ENCODE measurements around the gene SUZ12. TPM values are rescaled to one million over a fixed set of nuclear protein-coding genes. Genes with fewer than 3 reads are reported as not detected.
"Not testable (repeated sequence)": the region's sequence is repeated elsewhere in the genome, so short reads cannot be mapped to it uniquely, and the experiment has no call there.

The SUZ12 gene
- total RNA-seq, 2 donors from 2014 or later, result 28.3 to 29.3 TPM

DNA sequence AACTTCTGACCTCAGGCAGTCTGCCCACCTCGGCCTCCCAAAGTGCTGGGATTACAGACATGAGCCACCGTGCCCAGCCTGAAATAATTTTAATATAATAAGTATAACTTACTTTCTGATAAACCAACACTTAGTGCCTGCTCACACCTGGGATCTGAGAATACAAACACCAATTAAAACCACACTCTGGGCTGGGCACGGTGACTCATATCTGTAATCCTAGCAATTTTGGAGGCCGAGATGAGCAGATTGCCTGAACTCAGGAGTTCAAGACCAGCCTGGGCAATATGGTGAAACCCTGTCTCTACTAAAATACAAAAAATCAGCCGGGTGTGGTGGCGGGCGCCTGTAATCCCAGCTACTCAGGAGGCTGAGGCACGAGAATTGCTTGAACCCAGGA is 55.0 kb downstream of the SUZ12 start:
- H3K4me1 Mint-ChIP-seq; DNase-seq; ATAC-seq; H3K9me3 ChIP-seq (ENCODE audit: control insufficient read depth, low read length, poor library complexity, severe bottlenecking); H3K36me3 Mint-ChIP-seq (ENCODE audit: low read depth); H3K27me3 Mint-ChIP-seq; H3K27ac Mint-ChIP-seq; H3K4me3 Mint-ChIP-seq: not testable (repeated sequence)

DNA sequence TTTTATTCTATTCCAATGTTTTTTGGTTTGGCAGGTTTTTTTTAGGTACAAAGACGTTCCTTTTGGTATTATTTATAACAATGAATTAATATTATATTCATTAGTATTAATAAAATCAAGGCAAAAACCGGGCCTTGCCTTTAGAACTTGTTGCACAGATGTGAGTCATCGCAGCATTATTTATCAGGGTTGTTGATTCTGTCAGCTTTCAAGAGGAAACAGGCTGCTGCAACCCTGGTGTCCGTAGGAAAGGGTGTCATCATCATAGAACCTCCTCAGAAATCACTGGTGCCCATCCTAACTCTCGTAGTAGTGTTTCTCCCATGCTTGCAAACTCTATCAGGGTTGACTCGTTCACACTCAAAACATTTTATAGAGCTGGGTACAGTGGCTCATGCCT is 60.2 kb downstream of the SUZ12 start:
- no peaks in the 10 kb centered on the region for H3K9me3 ChIP-seq (ENCODE audit: control insufficient read depth, low read length, poor library complexity, severe bottlenecking)
- Mint-ChIP-seq H3K4me1 (no peaks in the 10 kb centered on the region), H3K4me3 (no peak overlapping the region), H3K27me3 (no peaks in the 10 kb centered on the region), H3K36me3 (ENCODE audit: low read depth) (no peaks in the 10 kb centered on the region), H3K27ac (no peak overlapping the region)
- no peak for ATAC-seq
- no peak for DNase-seq

DNA sequence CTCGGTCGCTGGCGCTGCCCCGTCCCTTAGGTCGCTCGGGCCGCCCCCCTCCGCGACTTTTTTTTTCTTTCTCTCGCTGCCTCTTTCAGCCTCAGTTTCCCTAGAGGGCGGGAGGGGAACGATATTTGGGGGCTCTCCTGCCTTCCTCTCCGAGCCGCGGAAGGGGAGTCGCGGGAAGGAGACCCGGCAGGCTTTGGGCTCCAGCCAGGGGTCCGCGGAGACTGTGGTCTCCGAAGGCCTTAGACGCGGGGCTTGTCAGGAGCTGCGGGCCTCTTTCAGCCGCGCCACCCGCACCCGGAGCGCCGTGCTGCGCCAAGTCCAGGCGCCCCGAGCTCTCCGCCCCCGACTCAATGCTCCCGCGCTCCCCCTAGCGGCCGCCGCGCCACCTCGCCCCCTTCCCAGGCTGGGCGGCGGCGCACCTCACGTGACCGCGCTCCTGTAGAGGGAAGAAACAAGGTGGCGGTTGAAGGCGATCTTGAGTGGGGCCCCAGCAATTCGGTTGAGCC is 70.2 kb downstream of the SUZ12 start, which contains the start of gene LRRC37B:
TSS of gene LRRC37B (plus strand) at position 427 of the 506 bp plus-strand sequence. CDS start 14,010 bp downstream, outside the sequence.
- Mint-ChIP-seq H3K36me3 (ENCODE audit: low read depth) (peaks cover 4% of the 10 kb centered on the region), H3K27ac (peak within 1 kb of the TSS; percentile 98), H3K4me1 (peaks cover 25% of the 10 kb centered on the region), H3K4me3 (peak within 1 kb of the TSS; percentile 97), H3K27me3 (no peaks in the 10 kb centered on the region)
- H3K9me3 ChIP-seq (ENCODE audit: control insufficient read depth, low read length, poor library complexity, severe bottlenecking), result no peaks in the 10 kb centered on the region
- ATAC-seq (peak; percentile 90), DNase-seq (peak; percentile 82 to 93 (median 85))

DNA sequence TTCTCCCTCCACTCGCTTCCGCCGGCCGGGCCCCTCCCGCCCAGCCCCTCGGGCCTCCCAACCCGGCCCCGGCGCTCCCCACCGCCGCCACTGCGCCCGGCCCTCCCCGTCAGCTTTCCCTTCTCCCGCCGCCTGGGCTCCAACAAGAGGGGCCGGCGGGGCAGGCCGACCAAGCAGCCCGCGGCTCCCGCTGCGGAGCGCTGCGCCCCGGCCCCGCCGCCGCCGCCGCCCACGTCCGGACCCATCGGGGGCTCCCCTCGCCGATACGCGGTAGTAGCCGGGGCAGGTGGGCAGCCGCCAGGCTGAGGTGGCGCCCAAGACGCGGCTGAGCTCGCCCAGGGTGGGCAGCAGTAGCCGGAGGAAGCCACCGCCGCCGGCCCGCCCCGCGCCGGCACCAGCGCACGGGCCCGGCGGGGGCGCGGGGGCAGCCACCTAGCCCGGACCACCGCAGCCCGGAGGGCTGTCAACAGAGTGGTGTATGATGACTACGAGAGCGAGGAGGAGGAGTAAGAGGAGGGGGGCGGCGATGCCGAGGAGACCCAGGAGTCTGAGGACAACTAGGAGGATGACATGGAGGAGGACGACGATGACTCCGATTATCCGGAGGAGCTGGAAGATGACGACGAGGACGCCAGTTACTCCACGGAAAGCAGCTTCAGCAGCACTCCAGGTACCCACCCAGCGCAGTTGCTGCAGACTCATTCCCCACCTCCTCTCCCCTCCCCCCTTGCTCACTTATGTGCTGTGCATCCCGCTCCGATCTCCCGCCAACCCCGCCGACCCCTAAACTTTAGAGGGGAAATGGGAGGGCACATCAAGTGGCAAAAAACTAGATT is 70.9 kb downstream of the SUZ12 start:
- Mint-ChIP-seq H3K4me3 (peak overlapping the region; percentile 97), H3K4me1 (peaks cover 31% of the 10 kb centered on the region), H3K27ac (peak overlapping the region; percentile 98), H3K27me3 (no peaks in the 10 kb centered on the region), H3K36me3 (ENCODE audit: low read depth) (peaks cover 4% of the 10 kb centered on the region)
- ATAC-seq (peak; percentile 39), DNase-seq (peak in 2 of 3 donors; percentile 25 to 26)
- no peaks in the 10 kb centered on the region for H3K9me3 ChIP-seq (ENCODE audit: control insufficient read depth, low read length, poor library complexity, severe bottlenecking)

DNA sequence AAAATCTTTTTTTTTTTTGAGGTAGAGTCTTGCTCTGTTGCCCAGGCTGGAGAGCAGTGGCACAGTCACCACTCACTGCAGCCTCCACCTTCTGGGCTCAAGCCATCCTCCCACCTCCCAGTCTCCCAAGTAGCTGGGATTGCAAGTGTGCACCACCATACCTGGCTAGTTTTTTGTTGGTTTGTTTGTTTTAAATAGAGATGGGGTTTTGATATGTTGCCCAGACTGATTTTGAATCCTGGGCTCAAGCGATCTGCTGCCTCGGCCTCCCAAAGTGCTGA is 72.4 kb downstream of the SUZ12 start:
- Mint-ChIP-seq H3K4me1 (peaks cover 41% of the 10 kb centered on the region), H3K36me3 (ENCODE audit: low read depth) (peaks cover 4% of the 10 kb centered on the region), H3K27me3 (no peaks in the 10 kb centered on the region), H3K4me3 (peak overlapping the region; percentile 97), H3K27ac (peak overlapping the region; percentile 98)
- H3K9me3 ChIP-seq (ENCODE audit: control insufficient read depth, low read length, poor library complexity, severe bottlenecking), result no peaks in the 10 kb centered on the region
- ATAC-seq (no peak), DNase-seq (no peak)

DNA sequence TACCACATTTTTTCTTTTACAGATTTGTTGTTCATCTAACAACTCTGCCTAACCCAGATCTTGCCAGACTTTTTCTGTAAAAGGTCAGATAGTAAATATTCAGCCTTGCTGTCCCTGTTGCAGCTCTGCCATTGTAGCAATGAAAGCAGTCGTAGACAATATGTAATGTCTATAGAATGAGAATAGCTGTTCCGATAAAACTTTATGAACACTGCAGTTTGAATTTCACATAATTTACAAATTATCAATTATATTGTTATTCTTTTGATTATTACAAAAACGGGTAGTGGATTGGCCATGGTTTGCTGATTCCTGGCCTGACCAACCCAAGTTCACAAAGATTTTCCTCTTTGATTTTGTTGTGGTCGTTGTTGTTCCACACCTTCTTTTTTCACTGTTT is 73.3 kb downstream of the SUZ12 start:
- peak overlapping the region; percentile 98 for H3K27ac Mint-ChIP-seq
- no peak for ATAC-seq
- DNase-seq, result no peak
- H3K4me3 Mint-ChIP-seq, result peak overlapping the region; percentile 97
- no peaks in the 10 kb centered on the region for H3K27me3 Mint-ChIP-seq
- peaks cover 44% of the 10 kb centered on the region for H3K4me1 Mint-ChIP-seq
- peaks cover 4% of the 10 kb centered on the region for H3K36me3 Mint-ChIP-seq (ENCODE audit: low read depth)
- no peaks in the 10 kb centered on the region for H3K9me3 ChIP-seq (ENCODE audit: control insufficient read depth, low read length, poor library complexity, severe bottlenecking)

DNA sequence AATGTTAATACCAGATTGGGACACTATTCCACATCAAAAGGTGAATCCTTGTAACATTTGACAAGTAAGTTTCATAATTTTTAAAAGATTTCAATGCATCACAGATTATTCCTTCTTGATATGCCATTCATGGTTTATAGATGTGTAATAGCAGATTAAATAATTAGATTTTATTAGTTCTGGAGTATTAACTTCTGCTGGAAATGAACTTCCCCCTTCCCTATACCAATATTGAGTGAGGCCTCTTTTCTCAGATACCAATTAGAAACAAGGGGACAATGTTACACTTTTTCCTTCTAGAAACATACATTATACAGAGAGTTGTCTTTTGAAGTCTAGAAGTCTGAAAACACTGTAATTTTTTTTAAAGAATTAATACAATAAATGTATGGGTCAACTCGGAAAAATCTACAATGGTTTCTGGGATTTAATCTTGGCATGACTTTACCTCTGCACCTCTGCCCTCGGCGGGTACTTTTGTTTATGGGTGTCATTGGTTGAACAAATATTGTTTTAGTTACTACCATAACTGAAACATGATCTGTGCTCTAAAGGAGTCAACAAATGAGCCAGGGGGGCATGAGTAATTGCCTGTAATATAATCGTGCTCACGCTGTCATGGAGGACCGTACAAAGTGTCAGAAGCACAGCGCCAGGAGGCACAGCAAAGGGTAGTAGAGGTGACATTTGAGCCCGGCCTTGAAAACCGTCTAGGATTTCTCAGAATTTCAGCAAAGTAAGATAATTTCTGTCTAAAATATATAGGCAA is 78.6 kb downstream of the SUZ12 start:
- Mint-ChIP-seq H3K4me1 (peaks cover 47% of the 10 kb centered on the region), H3K27ac (no peak overlapping the region), H3K27me3 (no peaks in the 10 kb centered on the region), H3K4me3 (no peak overlapping the region), H3K36me3 (ENCODE audit: low read depth) (peaks cover 5% of the 10 kb centered on the region)
- DNase-seq, result no peak
- no peak for ATAC-seq
- no peaks in the 10 kb centered on the region for H3K9me3 ChIP-seq (ENCODE audit: control insufficient read depth, low read length, poor library complexity, severe bottlenecking)

DNA sequence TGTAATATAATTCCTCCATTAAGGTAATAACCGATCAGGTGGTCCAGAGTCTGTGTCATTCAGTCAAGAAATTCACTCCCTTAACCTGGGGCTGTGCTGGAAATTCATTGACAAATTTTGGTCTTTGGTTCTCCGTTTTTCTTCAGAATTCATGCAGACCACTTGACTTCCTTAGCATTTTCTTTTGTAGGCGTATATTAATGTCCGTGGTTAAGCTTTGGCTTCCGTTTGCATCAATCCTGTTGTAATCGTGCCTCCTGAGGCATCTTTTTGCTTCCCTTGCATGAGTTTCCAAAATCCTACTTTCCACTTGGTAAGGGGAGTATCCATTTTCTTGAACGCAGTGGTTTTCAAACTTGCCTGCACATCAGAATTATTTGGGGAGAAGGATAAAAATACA is 79.4 kb downstream of the SUZ12 start:
- peaks cover 43% of the 10 kb centered on the region for H3K4me1 Mint-ChIP-seq
- no peak for ATAC-seq
- peaks cover 3% of the 10 kb centered on the region for H3K36me3 Mint-ChIP-seq (ENCODE audit: low read depth)
- no peak overlapping the region for H3K4me3 Mint-ChIP-seq
- DNase-seq, result no peak
- peak overlapping the region; percentile 8 for H3K27ac Mint-ChIP-seq
- H3K9me3 ChIP-seq (ENCODE audit: control insufficient read depth, low read length, poor library complexity, severe bottlenecking), result no peaks in the 10 kb centered on the region
- H3K27me3 Mint-ChIP-seq, result no peaks in the 10 kb centered on the region

DNA sequence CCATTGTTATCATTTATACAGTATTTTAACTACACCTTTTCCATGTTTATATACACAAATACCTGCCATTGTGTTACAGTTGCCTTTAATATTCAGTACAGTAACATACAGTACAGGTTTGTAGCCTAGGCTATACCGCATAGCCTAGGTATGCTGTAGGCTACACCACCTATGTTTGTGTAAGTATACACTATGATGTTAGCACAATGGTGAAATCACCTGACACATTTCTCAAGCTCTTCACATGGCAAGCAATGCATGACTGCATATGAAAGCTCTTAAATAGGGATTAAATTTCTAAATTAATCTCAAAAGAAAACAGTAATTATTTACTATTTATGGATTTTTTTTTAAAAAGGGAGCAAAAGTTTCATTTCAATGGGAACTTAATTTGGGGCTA is 82.4 kb downstream of the SUZ12 start:
- no peak for ATAC-seq
- peak overlapping the region; percentile 11 for H3K27ac Mint-ChIP-seq
- no peak overlapping the region for H3K4me3 Mint-ChIP-seq
- peaks cover 25% of the 10 kb centered on the region for H3K4me1 Mint-ChIP-seq
- H3K27me3 Mint-ChIP-seq, result no peaks in the 10 kb centered on the region
- peaks cover 7% of the 10 kb centered on the region for H3K36me3 Mint-ChIP-seq (ENCODE audit: low read depth)
- H3K9me3 ChIP-seq (ENCODE audit: control insufficient read depth, low read length, poor library complexity, severe bottlenecking), result no peaks in the 10 kb centered on the region
- no peak for DNase-seq

DNA sequence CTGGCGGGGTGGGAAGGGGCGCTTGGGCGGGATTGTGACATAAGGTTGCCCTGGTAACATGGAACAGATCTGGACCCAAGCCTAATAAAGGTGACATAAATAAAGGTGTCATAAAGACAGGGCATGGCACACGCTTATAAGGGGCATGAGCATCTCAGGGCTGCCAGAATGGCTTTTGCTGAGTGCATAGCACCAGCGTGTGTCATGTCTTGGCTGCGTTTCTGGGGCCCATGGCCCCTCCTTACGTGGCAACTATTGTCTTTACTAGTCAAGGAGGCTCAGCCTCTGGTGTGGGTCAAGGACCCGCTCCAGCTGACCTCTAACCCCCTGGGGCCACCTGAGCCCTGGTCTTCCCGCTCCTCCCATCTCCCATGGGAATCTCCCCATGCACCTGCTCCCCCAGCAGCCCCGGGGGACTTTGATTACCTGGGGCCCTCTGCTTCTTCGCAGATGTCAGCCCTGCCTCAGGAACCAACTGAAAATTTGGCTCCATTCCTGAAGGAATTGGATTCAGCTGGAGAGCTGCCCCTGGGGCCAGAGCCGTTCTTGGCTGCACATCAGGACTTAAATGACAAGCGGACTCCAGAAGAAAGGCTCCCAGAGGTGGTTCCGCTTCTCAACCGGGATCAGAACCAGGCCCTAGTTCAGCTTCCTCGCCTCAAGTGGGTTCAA is 84.3 kb downstream of the SUZ12 start:
- DNase-seq (no peak), ATAC-seq (no peak)
- no peaks in the 10 kb centered on the region for H3K27me3 Mint-ChIP-seq
- no peak overlapping the region for H3K4me3 Mint-ChIP-seq
- H3K4me1 Mint-ChIP-seq, result peaks cover 20% of the 10 kb centered on the region
- H3K9me3 ChIP-seq (ENCODE audit: control insufficient read depth, low read length, poor library complexity, severe bottlenecking), result no peaks in the 10 kb centered on the region
- no peak overlapping the region for H3K27ac Mint-ChIP-seq
- H3K36me3 Mint-ChIP-seq (ENCODE audit: low read depth), result peaks cover 7% of the 10 kb centered on the region

DNA sequence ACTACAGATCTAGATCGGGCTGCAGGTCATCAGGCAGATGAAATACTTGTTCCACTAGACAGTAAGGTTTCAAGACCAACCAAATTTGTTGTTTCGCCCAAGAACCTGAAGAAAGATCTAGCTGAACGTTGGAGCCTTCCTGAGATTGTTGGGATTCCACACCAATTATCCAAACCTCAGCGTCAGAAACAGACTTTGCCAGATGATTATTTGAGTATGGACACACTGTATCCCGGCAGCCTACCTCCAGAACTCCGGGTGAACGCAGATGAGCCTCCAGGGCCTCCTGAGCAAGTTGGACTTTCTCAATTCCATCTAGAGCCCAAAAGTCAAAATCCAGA is 84.8 kb downstream of the SUZ12 start:
- ATAC-seq (no peak), DNase-seq (no peak)
- H3K4me3 Mint-ChIP-seq, result no peak overlapping the region
- no peak overlapping the region for H3K27ac Mint-ChIP-seq
- H3K27me3 Mint-ChIP-seq, result no peaks in the 10 kb centered on the region
- no peaks in the 10 kb centered on the region for H3K9me3 ChIP-seq (ENCODE audit: control insufficient read depth, low read length, poor library complexity, severe bottlenecking)
- peaks cover 8% of the 10 kb centered on the region for H3K36me3 Mint-ChIP-seq (ENCODE audit: low read depth)
- peaks cover 15% of the 10 kb centered on the region for H3K4me1 Mint-ChIP-seq

DNA sequence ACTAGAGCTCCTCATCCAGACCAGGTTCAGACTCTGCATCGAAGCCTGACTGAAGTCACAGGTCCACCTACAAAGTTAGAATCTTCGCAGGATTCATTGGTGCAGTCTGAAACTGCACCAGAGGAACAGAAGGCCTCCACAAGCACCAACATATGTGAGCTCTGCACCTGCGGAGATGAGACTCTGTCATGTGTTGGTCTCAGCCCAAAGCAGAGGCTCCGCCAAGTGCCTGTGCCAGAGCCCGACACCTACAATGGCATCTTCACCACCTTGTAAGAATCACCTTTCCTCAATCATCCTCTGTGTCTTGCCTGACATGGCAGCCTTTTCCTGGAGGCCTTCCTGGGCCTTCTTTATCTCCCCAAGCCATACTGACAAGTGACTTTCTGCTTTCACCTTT is 85.7 kb downstream of the SUZ12 start:
- H3K9me3 ChIP-seq (ENCODE audit: control insufficient read depth, low read length, poor library complexity, severe bottlenecking); DNase-seq; H3K36me3 Mint-ChIP-seq (ENCODE audit: low read depth); H3K4me3 Mint-ChIP-seq; ATAC-seq; H3K27me3 Mint-ChIP-seq; H3K4me1 Mint-ChIP-seq: not testable (repeated sequence)
- H3K27ac Mint-ChIP-seq, result peak overlapping the region; percentile 73

DNA sequence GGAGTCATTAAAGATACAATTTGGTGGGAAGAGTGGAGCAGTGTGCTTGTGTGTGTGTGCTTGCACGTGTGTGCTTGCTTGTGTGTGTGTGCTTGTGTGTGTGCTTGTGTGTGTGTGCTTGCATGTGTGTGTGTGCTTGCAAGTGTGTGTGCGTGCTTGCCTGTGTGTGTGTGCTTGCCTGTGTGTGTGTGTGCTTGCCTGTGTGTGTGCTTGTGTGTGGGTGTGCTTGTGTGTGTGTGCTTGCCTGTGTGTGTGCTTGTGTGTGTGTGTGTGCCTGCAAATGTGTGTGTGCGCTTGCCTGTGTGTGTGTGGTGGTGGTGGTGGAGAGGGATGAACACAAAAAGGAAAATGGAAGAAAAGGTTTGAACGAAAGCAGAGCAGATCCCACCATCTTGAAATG is 90.5 kb downstream of the SUZ12 start:
- H3K27ac Mint-ChIP-seq; H3K27me3 Mint-ChIP-seq; H3K36me3 Mint-ChIP-seq (ENCODE audit: low read depth); DNase-seq; ATAC-seq; H3K4me3 Mint-ChIP-seq; H3K4me1 Mint-ChIP-seq; H3K9me3 ChIP-seq (ENCODE audit: control insufficient read depth, low read length, poor library complexity, severe bottlenecking): not testable (repeated sequence)
